HG02678 (cell line): Measurements from ENCODE around the gene NCOR1.
A peak's percentile ranks its signal among the peaks of the same experiment; 100 is the strongest.

Experiments used
- ATAC-seq: cut with Tn5 transposase; IDR thresholded peaks from one replicate; pipeline ENCODE4 v1.9.1; 2021; ENCODE audit warnings: mild to moderate bottlenecking, moderate library complexity; ENCODE audit not compliant: unreplicated experiment

The NCOR1 gene

GRCh38 chr17:16037636-16038035 is 177.7 kb downstream of the NCOR1 start:
- ATAC-seq, result no peak

- ATAC-seq, result no peak
Observed at GRCh38 chr17:16036261-16036660, 179.1 kb downstream of the NCOR1 start.

GRCh38 chr17:16033729-16034349 is 181.5 kb downstream of the NCOR1 start:
- ATAC-seq, result no peak

- ATAC-seq, result peak; percentile 69
Observed at GRCh38 chr17:16027708-16028584, 187.4 kb downstream of the NCOR1 start.

GRCh38 chr17:16026895-16027294 is 188.4 kb downstream of the NCOR1 start:
- no peak for ATAC-seq

GRCh38 chr17:16025202-16025601 is 190.1 kb downstream of the NCOR1 start:
- no peak for ATAC-seq

- no peak for ATAC-seq
Observed at GRCh38 chr17:16023881-16024280, 191.5 kb downstream of the NCOR1 start.

GRCh38 chr17:16019347-16019746 is 196.0 kb downstream of the NCOR1 start:
- ATAC-seq, result no peak

GRCh38 chr17:16013943-16014407 is 201.4 kb downstream of the NCOR1 start:
- ATAC-seq, result no peak

- no peak for ATAC-seq
Observed at GRCh38 chr17:16007439-16007838, 207.9 kb downstream of the NCOR1 start.

GRCh38 chr17:16005636-16006035 is 209.7 kb downstream of the NCOR1 start:
- no peak for ATAC-seq

- no peak for ATAC-seq
Observed at GRCh38 chr17:16003841-16004240, 211.5 kb downstream of the NCOR1 start.

- no peak for ATAC-seq
Observed at GRCh38 chr17:16002708-16003260, 212.6 kb downstream of the NCOR1 start.

- ATAC-seq, result no peak
Observed at GRCh38 chr17:16001226-16001897, 214.0 kb downstream of the NCOR1 start.

GRCh38 chr17:15999974-16000827 is 215.1 kb downstream of the NCOR1 start:
- ATAC-seq, result no peak

GRCh38 chr17:15999141-15999973 is 216.0 kb downstream of the NCOR1 start, which contains the start of the genes TTC19 and ZSWIM7:
Gene TTC19, plus strand, starts transcription at chr17:15999824. Its CDS starts 25 bp downstream, at chr17:15999849.
Gene ZSWIM7, minus strand, starts transcription at chr17:15999704. Its CDS starts 110 bp downstream, at chr17:15999594.
- ATAC-seq, result peak; percentile 96

- ATAC-seq, result no peak
Observed at GRCh38 chr17:15998031-15998562, 217.2 kb downstream of the NCOR1 start.

GRCh38 chr17:15996322-15996721 is 219.0 kb downstream of the NCOR1 start:
- no peak for ATAC-seq
